Measurements from ENCODE around the gene CARS2.
"Not testable (repeated sequence)": the region's sequence is repeated elsewhere in the genome, so short reads cannot be mapped to it uniquely, and the experiment has no call there.

CARS2 gene

DNA sequence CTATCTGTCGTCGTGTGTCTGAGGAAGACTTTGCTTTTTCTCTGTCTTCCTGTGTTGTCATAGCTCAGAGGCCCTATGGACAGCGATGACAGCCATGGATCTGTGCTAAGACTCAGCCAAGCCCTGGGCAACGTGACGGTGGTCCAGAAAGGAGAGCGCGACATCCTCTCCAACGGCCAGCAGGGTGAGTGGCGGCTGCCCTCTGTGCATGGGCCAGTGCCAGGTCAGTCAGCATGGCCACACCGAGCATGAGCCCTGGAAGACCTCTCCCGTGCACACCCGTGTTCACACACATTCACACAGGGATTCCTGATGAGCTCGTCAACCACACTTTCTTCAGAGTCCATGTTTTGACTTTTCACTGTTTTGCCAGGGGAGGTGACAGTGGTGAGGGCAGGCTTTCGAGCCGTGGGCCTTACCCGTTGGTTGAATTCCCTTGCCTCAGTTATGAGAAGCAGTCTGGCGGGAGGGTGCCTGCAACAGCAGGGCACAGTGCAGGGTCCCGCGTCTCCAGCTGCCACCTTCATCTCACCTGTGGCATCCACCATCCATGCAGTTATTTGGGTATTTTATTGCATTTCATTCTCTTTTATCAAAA, 70.4 kb downstream of the CARS2 start:
- DNase-seq = no peak

DNA sequence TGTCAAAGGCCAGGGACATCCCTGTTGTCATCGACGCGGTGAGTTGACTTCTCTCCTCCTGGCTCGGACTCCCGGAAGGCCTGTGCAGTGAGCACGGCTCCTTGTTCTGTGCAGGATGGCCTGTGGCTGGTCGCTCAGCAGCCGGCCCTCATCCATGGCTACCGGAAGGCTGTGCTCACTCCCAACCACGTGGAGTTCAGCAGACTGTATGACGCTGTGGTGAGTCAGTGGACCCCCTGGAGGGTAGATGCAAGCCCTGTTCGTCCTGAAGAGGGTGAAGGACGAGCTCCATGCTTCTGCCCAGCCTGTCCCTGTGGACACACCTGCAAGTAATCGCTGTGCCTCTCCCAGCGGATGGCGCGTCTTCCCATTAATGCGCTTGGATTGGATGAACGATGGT, 71.4 kb downstream of the CARS2 start:
- no peak for DNase-seq

DNA sequence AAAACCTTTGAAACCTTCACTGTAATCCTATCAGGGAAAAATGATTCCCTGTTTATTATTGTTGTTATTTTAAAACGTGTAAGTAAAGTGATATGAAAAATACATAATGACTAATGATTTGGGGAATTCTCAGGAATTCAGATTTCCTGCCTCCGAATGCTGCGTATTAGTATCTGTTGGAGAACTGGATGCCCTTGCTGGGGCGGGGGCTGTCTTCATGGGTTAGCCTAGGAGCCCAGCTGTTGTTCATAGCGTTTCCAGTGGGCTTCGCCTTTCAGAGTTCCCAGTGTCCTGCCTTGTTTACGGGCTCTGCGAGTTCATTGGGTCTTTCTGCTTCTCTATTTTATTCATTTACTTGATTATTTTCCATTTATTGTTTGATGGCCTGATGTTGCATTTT, 72.1 kb downstream of the CARS2 start:
- no peak for DNase-seq

DNA sequence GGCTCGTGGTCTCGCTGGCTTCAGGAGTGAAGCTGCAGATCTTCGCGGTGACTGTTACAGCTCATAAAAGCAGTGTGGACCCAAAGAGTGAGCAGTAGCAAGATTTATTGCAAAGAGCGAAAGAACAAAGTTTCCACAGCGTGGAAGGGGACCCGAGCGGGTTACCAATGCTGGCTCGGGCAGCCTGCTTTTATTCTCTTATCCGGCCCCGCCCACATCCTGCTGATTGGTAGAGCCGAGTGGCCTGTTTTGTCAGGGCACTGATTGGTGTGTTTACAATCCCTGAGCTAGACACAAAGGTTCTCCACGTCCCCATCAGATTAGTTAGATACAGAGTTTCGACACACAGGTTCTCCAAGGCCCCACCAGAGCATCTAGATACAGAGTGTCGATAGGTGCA, 73.7 kb downstream of the CARS2 start:
- DNase-seq = not testable (repeated sequence)

DNA sequence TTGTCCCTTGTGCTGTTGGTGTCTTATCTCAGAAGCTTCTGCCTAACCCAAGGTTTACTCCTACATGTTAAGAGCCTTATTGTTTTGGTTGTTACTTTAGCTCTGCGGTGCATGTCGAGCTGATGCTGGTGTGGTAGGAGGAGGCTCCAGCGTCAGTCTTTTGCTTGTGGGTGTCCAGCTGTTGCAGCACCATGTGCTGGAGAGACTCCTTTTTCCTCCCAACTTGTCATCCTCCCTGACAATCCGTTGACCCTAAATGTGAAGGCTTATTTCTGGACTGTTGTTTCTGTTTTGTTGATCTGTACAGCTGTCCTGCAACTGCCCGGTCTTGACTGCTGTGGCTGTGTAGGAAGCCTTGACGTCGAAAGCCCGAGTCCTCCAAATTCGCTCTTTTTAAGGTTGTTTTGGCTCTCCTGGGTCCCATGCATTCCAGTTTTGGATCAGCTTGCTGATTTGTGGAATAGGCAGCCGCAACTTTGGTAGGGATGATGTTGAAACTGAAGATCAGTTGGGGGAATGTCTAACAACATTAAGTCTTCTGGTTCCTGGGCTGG, 75.3 kb downstream of the CARS2 start:
- no peak for DNase-seq

DNA sequence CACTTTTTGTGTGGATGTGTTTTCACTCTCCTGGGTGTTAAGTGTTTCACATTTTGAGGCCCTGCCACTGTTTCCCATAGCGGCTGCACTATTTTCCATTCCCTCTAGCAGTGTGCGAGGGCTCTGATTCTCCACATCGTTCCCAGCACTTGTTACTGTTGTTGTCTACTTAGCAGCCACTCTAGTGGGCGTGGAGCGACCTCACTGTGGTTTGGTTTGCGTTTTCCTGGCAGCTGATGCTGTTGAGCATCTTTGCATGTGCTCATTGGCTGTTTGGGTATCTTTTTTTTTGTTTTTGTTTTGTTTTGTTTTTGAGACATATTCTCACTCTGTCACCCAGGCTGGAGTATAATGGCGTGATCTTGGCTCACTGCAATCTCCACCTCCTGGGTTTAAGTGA, 76.2 kb downstream of the CARS2 start:
- no peak for DNase-seq

DNA sequence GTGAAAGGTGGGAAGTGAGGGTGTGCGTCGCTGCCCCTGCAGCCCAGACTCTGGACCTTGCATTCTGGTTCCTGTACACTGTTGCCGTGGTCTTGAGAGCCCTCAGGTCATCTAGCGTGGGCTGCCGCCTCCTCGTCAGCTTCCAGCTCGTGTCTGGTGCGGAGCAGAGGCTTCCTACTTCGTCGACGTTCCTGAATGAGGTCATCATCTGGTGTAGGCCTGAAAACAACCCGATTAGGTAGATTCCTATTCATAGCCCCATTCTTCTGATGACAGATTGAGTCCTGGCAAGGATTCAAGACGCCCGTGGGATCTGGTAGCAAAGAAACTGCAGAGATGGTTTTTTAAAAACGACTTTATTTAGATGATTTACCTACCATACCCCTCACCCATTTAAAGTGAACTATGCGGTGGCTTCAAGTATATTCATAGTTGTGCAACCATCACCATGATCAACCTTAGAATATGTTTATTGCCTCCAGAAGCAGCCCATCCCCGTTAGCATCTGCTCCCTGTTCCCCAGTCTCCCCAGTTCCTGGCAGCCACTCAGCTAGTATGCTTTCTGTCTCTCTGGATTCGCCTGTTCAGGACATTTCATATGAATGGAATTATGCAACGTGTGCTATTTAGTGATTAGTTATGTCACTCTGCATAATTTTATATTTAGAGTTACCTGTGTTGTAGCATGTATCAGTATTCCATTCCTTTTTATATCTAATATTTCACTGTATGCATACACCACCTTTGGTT, 76.8 kb downstream of the CARS2 start:
- no peak for DNase-seq

DNA sequence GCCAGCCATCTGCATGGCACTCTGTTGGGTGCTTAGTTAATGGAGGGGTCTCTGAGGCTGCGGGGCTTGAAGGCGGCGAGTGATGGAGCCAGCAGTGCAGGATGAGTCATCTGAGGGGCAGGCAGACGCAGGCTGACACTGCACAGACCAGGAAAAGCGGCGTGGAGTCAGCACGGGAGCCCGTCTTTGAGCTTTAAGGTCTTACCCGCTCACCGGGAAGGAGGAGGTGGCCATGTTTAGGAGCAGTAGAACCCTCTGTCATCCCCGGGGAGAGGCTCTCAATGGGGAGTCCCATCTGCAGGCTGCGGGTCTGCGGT, 77.5 kb downstream of the CARS2 start:
- DNase-seq = no peak

DNA sequence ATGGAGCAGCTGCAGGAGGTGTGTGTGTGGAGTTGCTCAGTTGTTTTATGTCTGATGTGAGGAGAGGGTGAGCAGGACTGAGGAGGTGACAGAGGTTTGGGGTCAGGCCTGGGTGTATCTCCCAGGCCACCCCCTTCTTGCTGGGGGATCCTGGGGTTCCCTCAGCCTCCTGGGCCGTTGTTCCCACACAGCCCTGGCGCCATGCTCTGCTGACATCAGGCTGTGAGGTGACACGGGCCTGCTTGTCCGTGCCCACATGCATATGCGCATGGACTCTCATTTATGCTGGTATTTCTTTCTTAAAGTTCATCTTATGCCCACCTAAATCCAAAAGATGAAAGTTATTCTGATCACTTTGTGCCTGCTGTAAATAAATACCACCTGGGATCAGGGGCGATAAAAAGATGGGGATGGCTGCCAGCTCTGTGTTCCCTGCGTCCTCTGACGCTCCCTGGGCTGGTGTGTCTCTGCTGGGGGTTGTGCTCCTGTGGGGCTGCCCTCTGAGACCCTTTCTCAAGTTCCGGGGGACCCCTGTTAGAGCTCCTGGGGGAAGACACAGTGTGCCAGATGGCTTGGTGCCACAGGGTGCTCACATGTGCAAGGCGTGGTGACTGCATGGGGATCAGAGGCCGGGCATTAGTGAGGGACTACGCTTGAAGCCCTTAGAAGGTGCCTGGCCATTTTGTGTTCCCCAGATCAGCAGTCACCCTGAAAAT, 78.0 kb downstream of the CARS2 start:
- DNase-seq = no peak

DNA sequence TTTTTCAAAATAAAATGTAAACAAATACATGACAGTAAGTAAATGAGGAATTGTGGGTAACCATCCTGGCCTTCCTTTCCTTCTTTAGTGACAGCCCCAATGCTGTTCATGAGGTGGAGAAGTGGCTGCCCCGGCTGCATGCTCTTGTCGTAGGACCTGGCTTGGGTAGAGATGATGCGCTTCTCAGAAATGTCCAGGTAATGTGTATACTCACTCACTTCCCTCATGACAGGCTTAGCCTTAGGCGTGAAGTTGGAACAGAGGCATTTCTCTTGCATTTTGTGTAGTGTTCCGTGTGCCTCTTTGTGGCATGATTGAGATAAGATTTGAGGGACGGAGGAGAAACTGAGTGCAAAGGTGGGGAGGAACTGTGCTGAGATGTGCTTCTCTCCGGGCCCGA, 78.6 kb downstream of the CARS2 start:
- no peak for DNase-seq

DNA sequence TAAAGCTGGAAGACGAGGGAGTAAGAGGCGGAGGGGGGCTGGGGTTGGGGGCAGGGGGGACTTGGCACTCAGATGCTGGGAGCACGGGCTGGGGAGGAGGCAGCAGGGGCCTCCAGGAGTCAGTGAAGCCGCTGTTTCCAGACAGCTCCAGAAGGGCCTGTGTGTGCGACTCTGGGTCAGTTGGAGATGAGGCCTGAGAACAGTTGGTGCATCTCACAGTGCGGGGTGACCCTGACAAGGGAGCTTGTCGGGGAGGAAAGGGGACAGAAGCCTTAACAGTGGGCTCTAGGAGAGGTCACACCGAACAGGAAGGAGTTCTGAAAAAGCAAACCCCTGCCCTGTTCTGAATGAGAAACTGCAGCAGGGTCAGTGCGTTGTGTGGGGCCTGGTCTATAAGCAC, 79.4 kb downstream of the CARS2 start:
- no peak for DNase-seq

DNA sequence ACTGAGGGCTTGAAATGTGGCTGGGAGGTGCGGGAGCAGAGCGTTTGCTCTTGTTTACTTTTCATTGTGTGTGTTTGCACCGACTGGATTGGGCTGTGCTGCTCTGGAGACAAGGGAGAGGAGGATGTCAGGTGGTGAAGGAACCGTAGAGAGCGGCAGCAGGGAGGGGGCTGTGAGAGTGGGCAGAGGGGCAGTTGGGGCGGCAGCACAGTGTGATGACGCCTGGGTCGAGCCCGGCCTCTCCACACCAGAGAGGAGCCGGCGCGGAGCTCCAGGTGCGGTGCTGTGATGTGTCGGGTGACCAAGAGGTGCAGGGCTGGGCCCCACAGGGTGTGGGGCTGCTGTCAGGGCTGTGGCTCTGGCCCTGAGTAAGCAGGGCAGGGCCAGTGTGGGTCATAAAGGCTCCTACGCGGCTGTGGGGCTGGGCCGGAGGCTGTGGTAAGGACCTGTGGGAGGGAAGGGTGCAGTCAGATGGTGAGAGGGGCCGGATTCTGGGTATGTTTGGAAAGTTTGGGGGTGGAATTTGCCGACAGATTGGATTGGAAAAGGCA, 80.1 kb downstream of the CARS2 start:
- no peak for DNase-seq

DNA sequence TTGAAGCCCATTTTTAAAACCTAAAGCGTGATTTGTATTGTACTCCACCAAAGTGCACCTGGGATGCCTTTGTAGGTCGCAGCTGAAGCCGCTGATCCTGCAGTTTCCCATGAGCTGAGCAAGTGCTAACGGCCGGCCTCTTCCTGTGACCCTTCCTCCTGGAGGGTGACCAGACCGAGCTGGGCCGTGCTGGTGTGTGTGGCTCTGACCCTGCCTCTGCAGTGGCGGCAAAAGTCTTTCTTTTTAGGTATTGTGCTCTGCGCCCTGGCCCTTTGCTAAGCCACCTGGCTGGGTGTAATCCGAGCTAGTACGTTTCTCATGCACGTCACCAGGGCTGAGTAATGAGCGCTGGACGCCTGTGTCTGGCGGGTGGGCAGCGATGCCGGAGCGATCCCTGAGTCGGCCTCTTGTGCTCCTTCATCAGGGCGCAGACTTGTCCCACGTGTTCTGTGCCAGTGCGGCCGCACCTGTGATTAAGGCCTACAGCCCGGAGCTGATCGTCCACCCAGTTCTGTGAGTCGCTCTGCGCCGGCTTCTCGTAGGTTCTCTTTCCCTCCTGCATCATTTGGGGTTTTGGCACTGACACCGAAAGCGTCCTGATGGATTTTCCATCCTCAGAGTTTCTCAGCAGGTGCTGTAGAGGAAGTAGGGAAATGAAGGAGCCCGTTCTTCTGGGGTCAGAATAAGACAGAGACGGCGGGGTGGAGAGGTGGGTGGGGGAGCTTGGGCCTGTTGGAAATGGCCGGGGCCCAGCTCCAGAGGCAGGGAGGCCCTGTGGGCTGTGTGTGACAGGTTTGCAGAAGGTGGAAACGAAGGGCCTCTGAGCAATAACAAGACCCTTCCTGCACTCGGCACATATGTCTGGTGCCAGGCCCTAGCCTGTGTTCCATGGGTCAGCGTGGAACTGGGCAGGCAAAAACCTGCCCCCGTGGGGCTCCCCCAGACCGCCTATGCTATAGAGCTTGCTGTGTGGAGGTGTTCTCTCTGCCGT, 80.9 kb downstream of the CARS2 start:
- no peak for DNase-seq

DNA sequence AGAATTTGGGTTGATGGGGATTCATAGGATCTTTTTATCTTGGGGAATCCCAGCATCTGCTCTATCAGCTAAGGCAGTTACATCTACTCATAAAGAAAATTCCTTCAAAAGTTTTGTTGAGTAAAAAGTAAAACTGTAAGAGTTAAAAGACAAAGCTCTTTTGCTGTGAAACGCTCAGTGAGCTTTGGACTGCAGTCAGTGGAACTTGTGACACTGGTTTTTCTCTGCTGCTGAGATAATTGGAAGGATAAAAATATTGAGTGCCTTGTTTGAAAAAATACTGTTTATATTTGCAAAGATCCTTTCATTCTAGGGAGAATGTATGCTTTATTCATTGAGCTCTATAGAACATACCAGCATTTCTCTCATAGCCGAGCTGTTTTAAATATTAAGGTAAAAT, 85.3 kb downstream of the CARS2 start:
- no peak for DNase-seq

DNA sequence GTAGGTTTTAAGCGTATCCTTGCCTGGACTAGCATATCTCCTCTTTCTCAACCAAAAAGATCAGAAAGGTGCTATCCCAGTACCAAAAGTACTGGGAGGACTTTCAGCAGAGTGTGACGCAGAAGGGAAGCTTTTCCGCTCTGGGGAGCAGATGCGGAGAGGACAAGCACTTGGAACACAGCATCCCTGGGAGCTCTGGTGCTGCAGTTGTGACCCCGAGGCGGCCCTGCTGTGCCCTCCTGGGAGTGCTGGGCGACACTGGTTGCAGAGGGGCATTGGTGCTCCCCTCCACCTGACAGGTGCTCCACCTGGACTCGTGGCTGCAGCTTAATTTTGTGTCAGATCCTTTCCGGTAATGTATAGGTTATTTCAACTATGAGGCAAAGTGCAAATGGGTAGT, 87.1 kb downstream of the CARS2 start:
- no peak for DNase-seq

DNA sequence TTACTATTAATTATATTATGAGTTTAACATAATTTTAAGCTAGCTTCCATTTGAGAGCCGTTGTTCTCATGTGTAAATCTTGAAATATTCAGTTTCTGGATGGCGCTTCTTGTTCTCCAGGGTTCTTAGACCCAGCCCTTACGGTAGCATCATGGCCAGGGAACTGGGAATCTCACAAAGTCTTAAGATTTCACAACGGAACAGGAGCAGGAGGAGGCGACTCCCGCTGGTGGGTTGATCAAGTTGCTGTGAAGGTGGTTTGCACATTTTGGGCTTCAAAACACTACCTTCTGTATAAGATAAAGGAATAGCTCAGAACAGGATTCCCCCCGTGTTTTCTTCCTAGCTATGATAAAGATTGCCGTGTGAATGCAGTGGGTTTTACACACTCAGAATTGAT, 87.7 kb downstream of the CARS2 start:
- no peak for DNase-seq

DNA sequence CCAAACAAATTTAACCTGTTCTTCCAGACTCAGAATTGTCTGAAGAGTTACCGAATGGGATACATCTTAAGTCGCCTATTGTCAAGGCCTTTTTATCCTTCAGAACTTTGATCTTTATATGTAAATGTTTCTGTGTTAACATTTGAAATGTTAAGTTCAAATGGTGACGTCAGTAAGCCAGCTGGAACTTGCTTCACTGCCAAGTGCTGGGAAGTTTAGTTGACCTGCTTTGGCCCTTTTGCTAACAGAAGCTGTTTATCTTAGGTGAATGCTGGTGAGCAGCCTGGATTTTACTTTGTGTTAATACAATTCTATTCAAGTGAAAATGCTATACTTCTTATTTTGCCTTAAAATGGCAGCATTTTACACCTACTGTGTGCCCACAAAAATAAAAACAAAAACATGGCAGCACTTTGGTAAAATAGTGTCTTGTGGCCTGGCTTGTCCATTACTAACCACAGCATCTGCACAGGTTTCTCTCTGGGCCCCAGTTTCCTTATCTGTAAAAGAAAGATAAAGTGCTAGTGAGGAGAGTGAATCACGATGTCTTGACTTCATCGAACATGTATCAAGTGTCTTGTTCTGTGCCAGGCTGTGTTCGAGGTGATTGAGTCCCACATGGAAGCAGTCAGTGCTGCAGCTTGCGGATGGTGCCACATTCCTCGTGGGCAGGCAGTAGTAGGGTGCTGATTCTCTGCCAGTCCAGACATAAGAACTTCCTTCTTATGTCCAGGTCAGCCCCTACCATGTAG, 88.4 kb downstream of the CARS2 start:
- DNase-seq = no peak

DNA sequence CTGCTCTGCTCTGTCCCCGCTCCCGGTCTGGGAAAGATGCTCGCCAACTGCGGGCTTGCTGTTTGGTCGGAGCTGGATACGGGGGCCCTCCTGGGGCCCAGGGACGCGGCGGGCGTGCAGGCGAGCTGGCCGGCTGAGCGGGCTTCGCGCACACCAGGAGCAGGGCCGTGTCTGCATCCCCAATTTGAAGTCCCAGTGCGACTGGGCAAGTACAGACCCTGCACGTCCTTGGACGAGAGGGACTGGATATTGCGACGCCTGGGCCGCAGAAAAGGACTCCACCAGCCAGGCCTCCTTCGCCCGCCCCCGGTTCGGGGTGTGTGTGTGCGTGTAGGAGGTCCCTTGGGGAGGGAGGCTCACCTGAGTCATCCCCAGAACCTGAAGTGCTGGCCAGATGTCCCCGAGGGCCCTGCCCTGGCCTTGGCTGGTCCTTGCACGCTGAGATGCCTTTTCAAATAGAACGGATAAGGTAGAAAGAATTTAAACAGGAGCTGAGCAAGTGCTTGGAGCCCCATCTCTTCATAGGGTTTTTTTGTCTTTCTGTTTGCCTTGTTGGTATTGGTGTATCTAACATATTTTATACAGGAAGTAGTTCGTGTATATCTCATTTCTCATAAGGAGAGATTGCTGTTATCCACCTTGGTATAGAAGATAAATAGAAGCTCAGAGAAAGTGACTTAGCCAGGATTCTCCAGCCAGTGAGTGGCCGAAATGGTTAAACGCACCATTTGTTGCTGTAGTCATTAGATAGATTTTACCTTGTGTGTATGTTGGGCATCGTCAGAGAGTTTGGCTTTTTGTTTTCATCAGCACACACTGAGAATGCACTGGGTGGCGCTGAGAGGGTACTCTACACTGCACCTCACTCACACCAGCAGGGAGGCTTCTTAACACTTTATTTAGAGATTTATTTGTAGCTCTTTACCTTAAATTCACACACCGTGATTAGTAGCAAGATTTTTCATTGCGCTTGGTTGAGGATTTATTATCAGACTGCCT, 89.5 kb downstream of the CARS2 start:
- DNase-seq = no peak

DNA sequence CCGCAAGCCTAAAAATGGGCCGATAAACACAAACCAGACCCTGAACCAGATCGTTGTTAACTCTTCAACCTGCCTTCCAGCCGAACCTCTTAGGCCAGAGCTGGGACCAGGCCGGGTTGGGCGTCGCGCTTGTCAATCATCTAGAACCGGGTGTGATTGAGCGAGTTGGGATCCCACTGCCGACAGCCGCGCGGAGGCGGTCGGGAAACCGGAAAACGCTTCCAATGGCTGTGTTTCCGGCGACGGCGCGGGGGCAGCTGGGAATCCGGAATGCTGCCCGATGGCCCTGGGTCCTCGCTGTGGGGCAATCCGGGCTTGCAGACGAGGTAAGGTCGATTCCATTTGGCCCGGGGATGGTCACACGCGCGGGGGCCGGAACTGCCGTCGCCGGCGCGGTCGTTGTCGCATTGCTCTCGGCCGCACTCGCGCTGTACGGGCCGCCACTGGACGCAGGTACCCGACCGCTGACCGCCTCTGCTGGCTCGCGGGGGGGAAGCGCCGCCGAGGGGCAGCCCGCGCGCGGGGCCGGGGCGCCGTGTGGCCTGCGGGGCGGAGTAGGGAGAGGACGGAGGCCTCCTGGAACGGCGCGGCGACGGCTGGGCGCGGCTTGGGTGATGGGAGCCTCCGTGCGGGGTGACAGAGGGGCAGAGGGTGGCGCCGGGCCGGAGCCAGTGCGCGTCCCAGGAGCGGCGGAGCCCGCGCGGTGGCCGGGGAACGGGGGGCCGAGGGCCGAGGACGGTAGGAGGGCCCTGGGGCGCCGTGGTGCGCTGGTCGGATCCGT, 90.4 kb downstream of the CARS2 start, which contains the start of gene NAXD:
Gene NAXD (plus strand): TSS at position 224 of the 781 bp plus-strand sequence. CDS start 57 bp downstream, at position 281.
- peak; percentile 96 for DNase-seq

DNA sequence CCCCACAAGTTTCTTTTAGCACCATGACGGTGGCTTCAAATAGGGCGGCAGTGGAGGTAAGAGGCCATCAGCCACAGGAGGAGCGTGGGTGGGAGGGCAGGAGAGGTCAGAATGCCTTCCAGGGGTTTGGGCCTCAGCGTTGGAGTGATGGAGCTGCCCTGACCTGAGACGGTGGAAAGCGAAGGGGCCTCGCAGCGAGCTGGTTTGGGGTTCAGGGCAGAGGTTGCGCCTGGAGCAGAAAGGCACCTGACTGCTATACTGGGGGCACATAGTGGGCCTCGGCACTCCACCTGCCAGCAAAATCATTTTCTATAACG, 91.0 kb downstream of the CARS2 start:
- no peak for DNase-seq
